IMR-90 (cell line): ENCODE data around the gene ABO. TPM values are rescaled to one million over a fixed set of nuclear protein-coding genes. Genes with fewer than 3 reads are reported as not detected.
"Not testable (repeated sequence)": the region's sequence is repeated elsewhere in the genome, so short reads cannot be mapped to it uniquely, and the experiment has no call there.

Experiments used
- ATAC-seq: fragments of 200-7000 bp; cut with Tn5 transposase; 2 replicates; pipeline ENCODE4 v1.9.1; 2020; ENCODE audit warnings: low read depth, mild to moderate bottlenecking, moderate library complexity
- BruUV-seq: library from RNA; stranded (reverse); fragments of 400-500 nt; replicated peaks from 2 replicates; lab custom pipeline; 2021; lab: Mats Ljungman, UMichigan
- CTCF ChIA-PET: fragments of 300-600 bp; formaldehyde crosslinking; extraction: SDS; loops from one replicate; lab custom pipeline; 2021; ENCODE audit warnings: antibody characterized with exemption; lab: Yijun Ruan, JAX
- POLR2A ChIA-PET: fragments of 300-600 bp; sonication (Branson Sonifier 250); formaldehyde crosslinking; loops from one replicate; lab custom pipeline; 2022; ENCODE audit warnings: antibody characterized with exemption; ENCODE audit not compliant: unreplicated experiment; lab: Charles Lee
- DNase-seq: peaks from one replicate; pipeline ENCODE4 v3.0.0; 2013
- H2AFZ ChIP-seq: replicated peaks from 2 replicates; pipeline ENCODE3; 2013; ENCODE audit warnings: low read length, mild to moderate bottlenecking; ENCODE audit not compliant: poor library complexity
- H2AK5ac ChIP-seq: 2 replicates; pipeline ENCODE4 v1.6.1; 2013; ENCODE audit warnings: low read depth, low read length, inconsistent platforms
- H2AK9ac ChIP-seq: replicated peaks from 2 replicates; pipeline ENCODE3; 2013; ENCODE audit warnings: mild to moderate bottlenecking, low read depth, low read length, moderate library complexity; ENCODE audit not compliant: poor library complexity
- H2BK120ac ChIP-seq: 2 replicates; pipeline ENCODE4 v1.6.1; 2013; ENCODE audit warnings: low read depth, low read length, inconsistent platforms
- H2BK15ac ChIP-seq: 3 replicates; pipeline ENCODE4 v1.6.1; 2013; ENCODE audit warnings: low read depth, low read length, inconsistent platforms
- H2BK20ac ChIP-seq: 2 replicates; pipeline ENCODE4 v1.6.1; 2013; ENCODE audit warnings: low read depth, mild to moderate bottlenecking, inconsistent platforms, low read length, moderate library complexity
- H2BK5ac ChIP-seq: 2 replicates; pipeline ENCODE4 v1.6.1; 2013; ENCODE audit warnings: mild to moderate bottlenecking, low read depth, low read length, inconsistent platforms; ENCODE audit not compliant: poor library complexity, severe bottlenecking
- H3K14ac ChIP-seq: replicated peaks from 2 replicates; pipeline ENCODE4 v1.6.1; 2013; ENCODE audit warnings: low read depth, low read length, inconsistent platforms
- H3K18ac ChIP-seq: 2 replicates; pipeline ENCODE4 v1.6.1; 2013; ENCODE audit warnings: low read depth, low read length, control low read depth
- H3K23ac ChIP-seq: 2 replicates; pipeline ENCODE4 v1.6.1; 2013; ENCODE audit warnings: low read depth, low read length, inconsistent platforms
- H3K27ac ChIP-seq: 2 replicates; pipeline ENCODE4 v1.5.1; 2013; ENCODE audit warnings: mild to moderate bottlenecking, control low read depth, low read length; ENCODE audit not compliant: insufficient read depth
- H3K27me3 ChIP-seq: 2 replicates; pipeline ENCODE4 v1.6.1; 2013; ENCODE audit warnings: low read length; ENCODE audit not compliant: control insufficient read depth, insufficient read depth
- H3K36me3 ChIP-seq: 2 replicates; pipeline ENCODE4 v1.6.1; 2013; ENCODE audit warnings: low read length, mixed read lengths; ENCODE audit not compliant: control insufficient read depth, insufficient read depth
- H3K4ac ChIP-seq: 2 replicates; pipeline ENCODE4 v1.6.1; 2013; ENCODE audit warnings: low read depth, low read length, inconsistent platforms
- H3K4me1 ChIP-seq: 2 replicates; pipeline ENCODE4 v1.6.1; 2013; ENCODE audit warnings: low read length, mixed read lengths; ENCODE audit not compliant: control insufficient read depth, insufficient read depth
- H3K4me2 ChIP-seq: 2 replicates; pipeline ENCODE4 v1.6.1; 2013; ENCODE audit warnings: low read depth, mild to moderate bottlenecking, control low read depth, low read length, moderate library complexity
- H3K4me3 ChIP-seq: 2 replicates; pipeline ENCODE4 v1.5.1; 2013; ENCODE audit warnings: low read depth, mild to moderate bottlenecking, control low read depth, low read length, moderate library complexity; ENCODE audit not compliant: insufficient read depth
- H3K56ac ChIP-seq: 2 replicates; pipeline ENCODE4 v1.6.1; 2013; ENCODE audit warnings: low read length, inconsistent platforms; ENCODE audit not compliant: insufficient read depth; ENCODE audit errors: extremely low read depth
- H3K79me1 ChIP-seq, 2 experiments: 2 replicates each; pipeline ENCODE4 v1.6.1; 2013; ENCODE audit warnings: low read length in 2 of 2, inconsistent platforms in 1 of 2, low read depth in 1 of 2
- H3K9ac ChIP-seq: 2 replicates; pipeline ENCODE4 v1.6.1; 2013; ENCODE audit warnings: low read depth, low read length, control low read depth
- H3K9me1 ChIP-seq: 2 replicates; pipeline ENCODE4 v1.6.1; 2013; ENCODE audit warnings: low read length, inconsistent platforms; ENCODE audit not compliant: insufficient read depth
- H3K9me3 ChIP-seq: 2 replicates; pipeline ENCODE4 v1.6.1; 2013; ENCODE audit warnings: low read length; ENCODE audit not compliant: control insufficient read depth, insufficient read depth
- H4K20me1 ChIP-seq: 2 replicates; pipeline ENCODE4 v1.6.1; 2013; ENCODE audit warnings: low read length, inconsistent platforms; ENCODE audit not compliant: insufficient read depth
- H4K5ac ChIP-seq: 2 replicates; pipeline ENCODE4 v1.6.1; 2013; ENCODE audit warnings: mild to moderate bottlenecking, low read depth, low read length, control low read depth
- H4K8ac ChIP-seq, 2 experiments: 2 replicates each; pipeline ENCODE4 v1.6.1; 2013; ENCODE audit warnings: low read depth in 2 of 2, low read length in 2 of 2, control low read depth in 1 of 2, inconsistent platforms in 1 of 2
- H4K91ac ChIP-seq: 2 replicates; pipeline ENCODE4 v1.6.1; 2013; ENCODE audit warnings: low read depth, low read length, inconsistent platforms; ENCODE audit not compliant: insufficient read depth
- WGBS, 2 experiments: methylation state at CpG; one replicate each; pipeline versions ENCODE4 v1.1.5 to v1.1.7; 2013; ENCODE audit warnings: missing lambda C conversion rate in 2 of 2; ENCODE audit not compliant: insufficient read length in 1 of 2; ENCODE audit errors: extremely low coverage in 2 of 2; 5-methylcytosine and 5-hydroxymethylcytosine counted together
- dilution Hi-C: fragments of 300-500 bp; cut with HindIII; formaldehyde crosslinking; loops from one replicate; pipeline ENCODE4 v1.14.3; 2018; ENCODE audit warnings: low sequenced_read_pairs; ENCODE audit not compliant: unreplicated experiment
- in situ Hi-C: fragments of 300-500 bp; cut with MboI; formaldehyde crosslinking; loops from 3 replicates; pipeline ENCODE4 v1.14.3; 2019; ENCODE audit warnings: low sequenced_read_pairs, inconsistent platforms, mixed read lengths
- intact Hi-C: fragments of 100-400 bp; cut with micrococcal nuclease; formaldehyde crosslinking; loops from 2 replicates; pipeline ENCODE4 v1.10.0; 2022
- polyA plus RNA-seq, 3 experiments: library from polyadenylated mRNA; depleted of rRNA; stranded (reverse); fragments of >200 nt; gene quantifications; 2 replicates each; pipeline ENCODE4 v1.2.3, GENCODE V29; 2012; ENCODE audit warnings: low replicate concordance in 1 of 3
- total RNA-seq: library from RNA; depleted of rRNA; stranded (reverse); fragments of >200 nt; gene quantifications from 2 replicates; pipeline ENCODE4 v1.2.3, GENCODE V29; 2012

The ABO gene
- total and polyA plus RNA-seq, 2 of the 4 experiments (the other 2 are of a cell fraction), result not detected

DNA sequence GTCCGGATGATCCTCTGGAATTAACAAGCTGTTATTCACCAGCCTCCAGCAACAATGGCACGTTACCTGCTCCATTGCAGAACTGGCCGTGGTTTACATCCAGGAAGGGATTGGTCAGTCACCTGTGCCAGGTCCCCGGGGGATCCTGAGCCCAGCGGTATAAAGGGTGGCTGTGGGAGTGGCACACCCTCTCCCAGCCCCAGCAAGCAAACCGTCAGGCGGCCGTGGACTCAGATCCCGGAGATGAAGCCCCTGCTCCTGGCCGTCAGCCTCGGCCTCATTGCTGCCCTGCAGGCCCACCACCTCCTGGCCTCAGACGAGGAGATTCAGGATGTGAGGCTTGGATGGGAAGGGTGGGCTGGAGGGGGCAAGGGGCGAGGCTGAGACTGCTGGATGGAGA is 42.5 kb upstream of the ABO start:
- in situ Hi-C loops, H3K27ac ChIP-seq, H4K91ac ChIP-seq, H2BK120ac ChIP-seq, ATAC-seq, H3K9me1 ChIP-seq, dilution Hi-C loops, H3K9ac ChIP-seq, BruUV-seq, H2BK20ac ChIP-seq, intact Hi-C loops, H2AK9ac ChIP-seq, H3K18ac ChIP-seq, H3K4me3 ChIP-seq, H3K56ac ChIP-seq, H4K20me1 ChIP-seq, CTCF ChIA-PET, H4K8ac ChIP-seq, H3K4me1 ChIP-seq, H3K4ac ChIP-seq, H3K79me1 ChIP-seq, DNase-seq, H4K5ac ChIP-seq, H2BK15ac ChIP-seq, H2BK5ac ChIP-seq, H3K36me3 ChIP-seq, H2AFZ ChIP-seq, H3K9me3 ChIP-seq, H2AK5ac ChIP-seq, H3K4me2 ChIP-seq, H3K14ac ChIP-seq, H3K23ac ChIP-seq, POLR2A ChIA-PET: not testable (repeated sequence)
- no CpG with 5 or more reads among the region's 13 CpGs for WGBS, 2 experiments
- H3K27me3 ChIP-seq, result peaks cover 11% of the 10 kb centered on the region
